WTC11 (cell line): ENCODE data around the gene SMAD7.

Experiments used
- ATF6 ChIP-seq: sonication (generic); formaldehyde crosslinking; IDR thresholded peaks from 2 replicates; pipeline ENCODE4 v1.8.1; 2023; ENCODE audit warnings: mild to moderate bottlenecking, missing genetic modification reagents
- CTCF ChIP-seq: fragments of 200-600 bp; IDR thresholded peaks from 2 replicates; pipeline ENCODE4 v1.8.0; 2022; ENCODE audit warnings: antibody characterized with exemption
- ELF4 ChIP-seq: sonication (generic); formaldehyde crosslinking; IDR thresholded peaks from 2 replicates; pipeline ENCODE4 v1.8.1; 2022; ENCODE audit warnings: low read depth, mild to moderate bottlenecking, moderate library complexity, missing genetic modification reagents
- MAX ChIP-seq: sonication (generic); formaldehyde crosslinking; IDR thresholded peaks from 2 replicates; pipeline ENCODE4 v1.8.0; 2022; ENCODE audit warnings: mild to moderate bottlenecking, missing genetic modification reagents
- ZNF121 ChIP-seq: sonication (generic); formaldehyde crosslinking; IDR thresholded peaks from 2 replicates; pipeline ENCODE4 v1.8.0; 2023; ENCODE audit warnings: missing genetic modification reagents
- ZNF425 ChIP-seq: fragments of 250-450 bp; sonication (Bioruptor Pico); conservative IDR thresholded peaks from 2 replicates; pipeline ENCODE4 v1.9.0; 2021; ENCODE audit warnings: mild to moderate bottlenecking

GRCh38 chr18:48927286-48928080, 23.3 kb downstream of the SMAD7 start:
- TF ChIP-seq ATF6: no peak
- no peak for TF ChIP-seq ZNF121 (CRISPR knock-in tag)
- no peak for TF ChIP-seq CTCF
- TF ChIP-seq ZNF425: no peak
- no peak for TF ChIP-seq ELF4 (CRISPR knock-in tag)
- no peak for TF ChIP-seq MAX
